Gastrocnemius medialis (tissue), 4 donors: ENCODE data around the gene RAB15. TPM values are rescaled to one million over a fixed set of nuclear protein-coding genes. Genes with fewer than 3 reads are reported as not detected.

ENCODE experiments used
- ATAC-seq, 2 donors: fragments of 150-250 bp; one replicate each; pipeline ENCODE4 v1.9.1; 2016
- DNase-seq, 2 donors: peaks; one replicate each; pipeline ENCODE4 v3.0.0-alpha.2; 2019
- H3K27ac ChIP-seq, 4 donors: fragments of 200-600 bp; sonication (generic); 1 replicate in 1 of 4; 2 replicates in 3 of 4; pipeline ENCODE4 v1.5.1; 2016 to 2018; ENCODE audit warnings: mild to moderate bottlenecking in 2 of 4, moderate library complexity in 1 of 4
- H3K27me3 ChIP-seq, 3 donors: fragments of 200-600 bp; sonication (generic) in 2 of 3; 1 replicate in 1 of 3; 2 replicates in 2 of 3; pipeline versions ENCODE4 v1.5.1 to v1.6.0; 2016 to 2019; ENCODE audit warnings: mild to moderate bottlenecking in 1 of 3, moderate library complexity in 1 of 3
- H3K36me3 ChIP-seq, 2 donors: fragments of 200-600 bp; sonication (generic) in 1 of 2; one replicate each; pipeline ENCODE4 v1.5.1; 2017 to 2018
- H3K4me1 ChIP-seq, 2 donors: fragments of 200-600 bp; sonication (generic) in 1 of 2; one replicate each; pipeline ENCODE4 v1.5.1; 2016 to 2017; ENCODE audit warnings: mild to moderate bottlenecking in 2 of 2
- H3K4me3 ChIP-seq, 4 donors: fragments of 200-600 bp; sonication (generic) in 3 of 4; 1 replicate in 1 of 4; 2 replicates in 3 of 4; pipeline ENCODE4 v1.5.1; 2016 to 2019; ENCODE audit warnings: mild to moderate bottlenecking in 2 of 4
- H3K9me3 ChIP-seq, 3 donors: fragments of 200-600 bp; sonication (generic) in 2 of 3; 1 replicate in 1 of 3; 2 replicates in 2 of 3; pipeline ENCODE4 v1.5.1; 2016 to 2019
- POLR2A ChIP-seq, 2 donors: fragments of 450-650 bp; IDR thresholded peaks; one replicate each; pipeline ENCODE4 v1.6.1; 2017; ENCODE audit warnings: antibody characterized with exemption in 2 of 2, mild to moderate bottlenecking in 2 of 2, moderate library complexity in 2 of 2
- in situ Hi-C, 4 donors: fragments of 200-750 bp; cut with MboI; loops; one replicate each; pipeline versions ENCODE4 v1.15.0 to v1.8.0; 2017; ENCODE audit warnings: low sequenced_read_pairs in 4 of 4
- intact Hi-C: fragments of 100-400 bp; cut with DNase I; formaldehyde crosslinking; loops from one replicate; pipeline ENCODE4 v1.15.1; 2023; ENCODE audit warnings: low total_unique reads
- total RNA-seq, 4 donors: library from RNA; depleted of rRNA; stranded (reverse); fragments of >200 nt; gene quantifications; one replicate each; pipeline versions ENCODE4 v1.1.0 to v1.2.3, GENCODE V29; 2016
- TF ChIP-seq, protein P1 (sequence below), 5 experiments: fragments of 450-650 bp in 3 of 5; fragments of 200-600 bp in 2 of 5; sonication (generic) in 2 of 5; IDR thresholded peaks in 4 of 5; conservative IDR thresholded peaks in 1 of 5; 1 replicate in 4 of 5; 2 replicates in 1 of 5; pipeline ENCODE4 v1.5.1; 2016 to 2019; ENCODE audit warnings: antibody characterized with exemption in 5 of 5, mild to moderate bottlenecking in 3 of 5, moderate library complexity in 3 of 5

RAB15 gene
- total RNA-seq, 4 donors from 2014 or later: 0.51 to 7.3 (median 2.0) TPM

DNA sequence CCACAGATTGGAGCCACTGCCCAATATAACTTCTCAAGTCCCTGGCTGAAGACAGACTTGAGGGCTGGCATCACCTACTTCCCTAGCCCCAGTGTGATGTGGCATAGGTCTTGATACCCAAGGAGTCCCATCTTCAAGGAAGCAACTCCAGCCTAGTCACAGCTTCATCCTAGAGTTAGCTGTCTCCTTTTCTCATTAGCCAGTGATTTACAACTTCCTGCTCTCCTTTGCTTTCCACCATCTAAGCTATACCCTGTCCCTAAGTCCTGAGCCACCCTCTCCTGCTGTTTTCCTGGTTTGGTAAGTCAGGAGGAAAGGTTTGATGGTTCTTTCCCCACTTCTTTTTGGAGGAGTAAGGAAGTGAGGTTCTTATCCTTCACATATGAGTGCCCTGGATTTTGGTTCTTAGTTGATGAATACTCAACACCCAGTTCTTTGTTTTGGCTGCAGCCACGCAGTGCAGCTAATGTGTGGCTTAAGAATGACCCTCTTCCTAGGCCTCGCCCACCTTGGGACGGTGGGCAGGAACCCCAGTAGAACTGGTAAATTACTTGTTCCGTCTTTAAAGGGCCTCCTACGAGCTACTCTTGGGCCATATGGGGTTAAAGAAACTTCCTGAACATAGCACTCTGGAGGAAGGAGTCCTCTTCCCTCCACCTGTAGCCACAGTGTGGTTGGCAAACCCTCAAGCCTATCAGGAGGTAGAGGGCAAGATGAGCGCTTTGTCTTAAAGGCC is 25.7 kb downstream of the RAB15 start:
- no peak overlapping the region for H3K4me3 ChIP-seq
- DNase-seq: no peak
- no peaks in the 10 kb centered on the region for H3K9me3 ChIP-seq
- ATAC-seq: no peak
- in situ Hi-C loops (no loop called here), intact Hi-C loops (no loop called here)
- H3K4me1 ChIP-seq: peaks cover 18 to 32% of the 10 kb centered on the region in 2 donors
- TF ChIP-seq POLR2A (IDR thresholded peaks at IDR 0.05): no peak
- TF ChIP-seq, protein P1, sequence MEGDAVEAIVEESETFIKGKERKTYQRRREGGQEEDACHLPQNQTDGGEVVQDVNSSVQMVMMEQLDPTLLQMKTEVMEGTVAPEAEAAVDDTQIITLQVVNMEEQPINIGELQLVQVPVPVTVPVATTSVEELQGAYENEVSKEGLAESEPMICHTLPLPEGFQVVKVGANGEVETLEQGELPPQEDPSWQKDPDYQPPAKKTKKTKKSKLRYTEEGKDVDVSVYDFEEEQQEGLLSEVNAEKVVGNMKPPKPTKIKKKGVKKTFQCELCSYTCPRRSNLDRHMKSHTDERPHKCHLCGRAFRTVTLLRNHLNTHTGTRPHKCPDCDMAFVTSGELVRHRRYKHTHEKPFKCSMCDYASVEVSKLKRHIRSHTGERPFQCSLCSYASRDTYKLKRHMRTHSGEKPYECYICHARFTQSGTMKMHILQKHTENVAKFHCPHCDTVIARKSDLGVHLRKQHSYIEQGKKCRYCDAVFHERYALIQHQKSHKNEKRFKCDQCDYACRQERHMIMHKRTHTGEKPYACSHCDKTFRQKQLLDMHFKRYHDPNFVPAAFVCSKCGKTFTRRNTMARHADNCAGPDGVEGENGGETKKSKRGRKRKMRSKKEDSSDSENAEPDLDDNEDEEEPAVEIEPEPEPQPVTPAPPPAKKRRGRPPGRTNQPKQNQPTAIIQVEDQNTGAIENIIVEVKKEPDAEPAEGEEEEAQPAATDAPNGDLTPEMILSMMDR (IDR thresholded peaks at IDR 0.05 in 4 of 5, conservative IDR thresholded peaks at IDR 0.05 in 1 of 5): no peak
- H3K27me3 ChIP-seq: no peaks in the 10 kb centered on the region
- peaks cover 0 to 14% of the 10 kb centered on the region in 2 donors for H3K36me3 ChIP-seq
- H3K27ac ChIP-seq: no peak overlapping the region

DNA sequence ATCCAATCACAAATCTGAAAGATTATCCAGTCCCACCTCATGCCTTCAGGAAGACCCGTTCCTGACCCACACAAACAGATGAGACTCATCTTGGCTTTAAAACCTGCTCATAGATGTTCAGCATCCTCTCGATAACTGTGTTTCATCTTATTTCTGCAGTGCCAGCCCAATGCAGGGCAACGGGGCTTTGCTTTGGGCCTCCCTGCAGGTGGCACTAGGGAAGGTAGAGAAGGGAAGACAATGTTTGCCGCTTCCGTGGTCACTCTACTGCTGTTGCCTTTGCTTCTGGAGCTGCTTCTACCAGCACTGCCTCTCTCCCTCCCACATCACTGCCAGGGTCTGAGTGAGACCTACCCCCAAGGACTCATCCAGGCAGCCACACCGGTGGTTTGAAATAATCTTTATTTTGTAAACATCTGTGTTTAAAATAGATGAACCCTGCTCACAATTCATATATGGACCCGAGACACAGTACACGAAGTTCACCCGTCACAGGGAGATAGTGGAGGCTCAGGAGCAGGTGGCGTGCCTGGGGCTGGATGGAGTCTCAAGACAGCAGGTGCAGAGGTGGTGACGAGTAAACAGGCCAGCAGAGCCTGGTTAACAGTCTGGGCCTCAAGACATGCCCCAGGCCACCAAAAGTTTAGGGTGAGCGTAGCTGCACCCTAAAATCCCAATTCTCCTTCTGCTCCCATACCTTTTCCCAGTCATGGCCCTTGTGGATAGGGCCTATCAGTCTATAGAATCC is 26.5 kb downstream of the RAB15 start:
- no peak for TF ChIP-seq POLR2A (IDR thresholded peaks at IDR 0.05)
- TF ChIP-seq, protein P1 (IDR thresholded peaks at IDR 0.05 in 4 of 5, conservative IDR thresholded peaks at IDR 0.05 in 1 of 5): no peak
- Histone ChIP-seq H3K27me3 (no peaks in the 10 kb centered on the region), H3K9me3 (no peaks in the 10 kb centered on the region), H3K36me3 (peaks cover 0 to 20% of the 10 kb centered on the region in 2 donors), H3K4me3 (no peak overlapping the region), H3K4me1 (peaks cover 10 to 24% of the 10 kb centered on the region in 2 donors), H3K27ac (no peak overlapping the region)
- in situ Hi-C loops (no loop called here), intact Hi-C loops (no loop called here)
- ATAC-seq: no peak
- DNase-seq: no peak

DNA sequence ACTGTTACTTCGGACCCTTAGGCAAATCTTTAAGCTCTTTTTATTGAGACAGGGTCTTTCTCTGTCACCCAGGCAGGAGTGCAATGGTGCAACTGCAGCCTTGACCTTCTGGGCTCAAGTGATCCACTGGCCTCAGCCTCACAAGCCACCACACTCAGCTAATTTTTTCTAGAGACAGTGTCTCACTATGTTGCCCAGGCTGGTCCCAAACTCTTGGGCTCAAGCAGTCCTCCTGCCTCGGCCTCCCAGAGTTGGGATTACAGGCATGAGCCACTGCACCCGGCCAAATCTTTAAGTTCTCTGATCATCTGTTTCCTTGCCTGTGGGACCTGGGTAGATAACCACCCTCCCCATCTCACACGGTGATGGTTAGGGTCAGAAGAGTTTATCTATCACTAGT is 27.3 kb downstream of the RAB15 start:
- DNase-seq: no peak
- Histone ChIP-seq H3K36me3 (peaks cover 0 to 20% of the 10 kb centered on the region in 2 donors), H3K4me3 (no peak overlapping the region), H3K4me1 (peaks cover 3 to 16% of the 10 kb centered on the region in 2 donors), H3K27ac (no peak overlapping the region), H3K27me3 (no peaks in the 10 kb centered on the region), H3K9me3 (no peaks in the 10 kb centered on the region)
- TF ChIP-seq POLR2A (IDR thresholded peaks at IDR 0.05): no peak
- in situ Hi-C loops: no loop called here
- no peak for ATAC-seq
- intact Hi-C loops: no loop called here

DNA sequence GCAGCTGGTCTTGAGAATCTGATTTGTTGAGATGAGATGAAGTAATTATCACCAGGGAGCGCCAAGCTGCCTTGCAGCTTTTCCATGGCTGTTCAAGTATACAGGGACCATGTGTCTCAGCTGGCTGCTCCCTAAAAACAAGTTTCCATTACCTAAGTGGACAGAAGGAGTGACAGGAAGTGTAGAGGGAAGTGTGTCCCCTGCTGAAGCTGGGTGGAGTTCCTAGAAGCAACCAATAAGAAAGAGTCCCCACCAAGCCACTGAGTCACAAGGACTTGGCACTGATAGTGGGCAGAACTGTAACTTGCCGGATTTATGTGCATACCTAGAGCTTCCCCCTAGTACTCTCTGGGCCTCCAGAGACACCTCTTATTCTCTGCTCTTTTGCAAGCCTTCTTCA is 28.1 kb downstream of the RAB15 start:
- Histone ChIP-seq H3K27me3 (no peaks in the 10 kb centered on the region), H3K36me3 (peaks cover 0 to 20% of the 10 kb centered on the region in 2 donors), H3K4me3 (no peak overlapping the region), H3K9me3 (no peaks in the 10 kb centered on the region), H3K4me1 (peaks cover 0 to 12% of the 10 kb centered on the region in 2 donors), H3K27ac (no peak overlapping the region)
- intact Hi-C loops: no loop called here
- DNase-seq (no peak), ATAC-seq (no peak)
- in situ Hi-C loops: no loop called here
- TF ChIP-seq, protein P1 (IDR thresholded peaks at IDR 0.05 in 4 of 5, conservative IDR thresholded peaks at IDR 0.05 in 1 of 5): no peak
- TF ChIP-seq POLR2A (IDR thresholded peaks at IDR 0.05): no peak

DNA sequence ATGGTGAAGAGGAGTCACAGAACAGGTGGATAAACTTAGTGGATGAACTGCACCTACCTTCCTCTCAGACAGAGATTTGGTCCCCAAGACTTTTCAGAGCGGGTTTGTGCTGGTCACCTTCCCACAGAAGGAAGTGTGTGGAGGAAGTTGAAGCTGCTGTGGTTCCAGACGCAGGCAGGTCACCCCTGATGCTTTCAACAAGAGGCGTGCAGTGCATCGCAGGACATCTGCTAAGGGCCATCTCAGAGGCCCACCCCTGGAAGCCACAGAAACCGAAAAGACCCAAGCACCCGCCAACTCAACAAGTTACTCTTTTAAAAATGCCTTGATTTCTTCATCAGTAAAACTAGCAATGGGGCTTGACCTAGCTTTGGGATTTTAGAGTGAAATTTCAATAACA is 28.6 kb downstream of the RAB15 start:
- TF ChIP-seq, protein P1 (IDR thresholded peaks at IDR 0.05 in 4 of 5, conservative IDR thresholded peaks at IDR 0.05 in 1 of 5): no peak
- Histone ChIP-seq H3K4me1 (peaks cover 0 to 7% of the 10 kb centered on the region in 2 donors), H3K36me3 (peaks cover 0 to 20% of the 10 kb centered on the region in 2 donors), H3K27ac (no peak overlapping the region), H3K4me3 (no peak overlapping the region), H3K9me3 (no peaks in the 10 kb centered on the region), H3K27me3 (no peaks in the 10 kb centered on the region)
- intact Hi-C loops (no loop called here), in situ Hi-C loops (no loop called here)
- DNase-seq: no peak
- ATAC-seq: no peak
